Measurements from ENCODE around the gene IL6.
"Not testable (repeated sequence)": the region's sequence is repeated elsewhere in the genome, so short reads cannot be mapped to it uniquely, and the experiment has no call there.

The IL6 gene

DNA sequence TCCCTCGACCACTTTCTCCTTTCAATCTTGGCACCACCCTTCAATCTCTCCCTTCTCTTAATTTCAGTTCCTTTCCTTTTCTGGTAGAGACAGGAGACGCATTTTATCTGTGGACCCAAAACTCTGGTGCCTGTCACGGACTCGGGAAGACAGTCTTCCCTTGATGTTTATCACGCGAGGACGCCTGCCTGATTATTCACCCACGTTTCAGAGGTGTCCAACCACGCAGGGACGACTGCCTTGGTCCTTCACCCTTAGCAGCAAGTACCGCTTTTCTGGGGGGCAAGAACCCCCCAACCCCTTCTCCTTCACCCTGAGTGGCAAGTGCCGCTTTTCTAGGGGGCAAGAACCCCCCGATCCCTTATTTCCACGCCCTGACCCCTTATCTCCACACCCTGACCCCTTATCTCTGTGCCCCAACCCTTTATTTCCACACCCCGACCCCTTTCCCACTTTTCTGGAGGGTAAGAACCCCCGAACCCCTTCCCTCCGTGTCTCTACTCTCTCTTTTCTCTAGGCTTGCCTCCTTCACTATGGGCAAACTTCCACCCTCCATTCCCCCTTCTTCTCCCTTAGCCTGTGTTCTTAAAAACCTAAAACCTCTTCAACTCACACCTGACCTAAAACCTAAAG lies 22.9 kb upstream of the IL6 start:
- not testable (repeated sequence) for DNase-seq (ENCODE audit: low read depth in 2 of 2)

GRCh38 chr7:22704722-22705121 lies 22.3 kb upstream of the IL6 start:
- DNase-seq (ENCODE audit: low read depth in 2 of 2), result not testable (repeated sequence)

GRCh38 chr7:22705874-22706273 lies 21.1 kb upstream of the IL6 start:
- DNase-seq (ENCODE audit: low read depth in 2 of 2), result not testable (repeated sequence)

DNA sequence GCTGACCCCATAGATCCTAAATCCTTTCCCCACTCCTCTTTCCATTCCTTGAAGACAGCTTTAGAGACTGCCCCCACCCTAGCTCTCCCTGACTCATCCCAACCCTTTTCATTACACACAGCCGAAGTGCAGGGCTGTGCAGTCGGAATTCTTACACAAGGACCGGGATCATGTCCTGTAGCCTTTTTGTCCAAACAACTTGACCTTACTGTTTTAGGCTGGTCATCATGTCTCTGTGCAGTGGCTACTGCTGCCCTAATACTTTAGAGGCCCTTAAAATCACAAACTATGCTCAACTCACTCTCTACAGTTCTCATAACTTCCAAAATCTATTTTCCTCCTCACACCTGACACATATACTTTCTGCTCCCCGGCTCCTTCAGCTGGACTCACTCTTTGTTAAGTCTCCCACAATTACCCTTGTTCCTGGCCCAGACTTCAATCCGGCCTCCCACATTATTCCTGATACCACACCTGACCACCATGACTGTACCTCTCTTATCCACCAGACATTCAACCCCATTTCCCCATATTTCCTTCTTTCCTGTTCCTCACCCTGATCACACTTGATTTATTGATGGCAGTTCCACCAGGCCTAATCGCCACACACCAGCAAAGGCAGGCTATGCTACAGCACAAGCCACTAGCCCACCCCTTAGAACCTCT lies 19.8 kb upstream of the IL6 start:
- not testable (repeated sequence) for DNase-seq (ENCODE audit: low read depth in 2 of 2)

DNA sequence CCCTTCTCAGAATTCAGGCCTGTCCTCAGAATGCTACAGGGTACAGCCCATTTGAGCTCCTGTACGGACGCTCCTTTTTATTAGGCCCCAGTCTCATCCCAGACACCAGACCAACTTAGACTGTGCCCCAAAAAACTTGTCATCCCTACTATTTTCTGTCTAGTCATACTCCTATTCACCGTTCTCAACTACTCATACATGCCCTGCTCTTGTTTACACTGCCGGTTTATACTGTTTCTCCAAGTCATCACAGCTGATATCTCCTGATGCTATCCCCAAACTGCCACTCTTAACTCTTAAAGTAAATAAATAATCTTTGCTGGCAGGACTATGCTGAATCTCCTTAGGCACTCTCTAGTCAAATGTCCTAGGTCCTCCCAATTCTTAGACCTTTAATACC lies 18.8 kb upstream of the IL6 start:
- not testable (repeated sequence) for DNase-seq (ENCODE audit: low read depth in 2 of 2)

DNA sequence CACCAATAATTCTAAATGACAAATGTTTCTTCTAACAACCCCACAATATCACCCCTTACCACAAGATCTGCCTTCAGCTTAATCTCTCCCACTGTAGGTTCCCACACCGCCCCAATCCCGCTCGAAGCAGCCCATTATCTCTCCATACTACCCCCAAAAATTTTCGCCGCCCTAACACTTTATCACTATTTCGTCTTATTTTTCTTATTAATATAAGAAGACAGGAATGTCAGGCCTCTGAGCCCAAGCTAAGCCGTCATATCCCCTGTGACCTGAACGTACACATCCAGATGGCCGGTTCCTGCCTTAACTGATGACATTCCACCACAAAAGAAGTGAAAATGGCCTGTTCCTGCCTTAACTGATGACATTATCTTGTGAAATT lies 18.3 kb upstream of the IL6 start:
- not testable (repeated sequence) for DNase-seq (ENCODE audit: low read depth in 2 of 2)

DNA sequence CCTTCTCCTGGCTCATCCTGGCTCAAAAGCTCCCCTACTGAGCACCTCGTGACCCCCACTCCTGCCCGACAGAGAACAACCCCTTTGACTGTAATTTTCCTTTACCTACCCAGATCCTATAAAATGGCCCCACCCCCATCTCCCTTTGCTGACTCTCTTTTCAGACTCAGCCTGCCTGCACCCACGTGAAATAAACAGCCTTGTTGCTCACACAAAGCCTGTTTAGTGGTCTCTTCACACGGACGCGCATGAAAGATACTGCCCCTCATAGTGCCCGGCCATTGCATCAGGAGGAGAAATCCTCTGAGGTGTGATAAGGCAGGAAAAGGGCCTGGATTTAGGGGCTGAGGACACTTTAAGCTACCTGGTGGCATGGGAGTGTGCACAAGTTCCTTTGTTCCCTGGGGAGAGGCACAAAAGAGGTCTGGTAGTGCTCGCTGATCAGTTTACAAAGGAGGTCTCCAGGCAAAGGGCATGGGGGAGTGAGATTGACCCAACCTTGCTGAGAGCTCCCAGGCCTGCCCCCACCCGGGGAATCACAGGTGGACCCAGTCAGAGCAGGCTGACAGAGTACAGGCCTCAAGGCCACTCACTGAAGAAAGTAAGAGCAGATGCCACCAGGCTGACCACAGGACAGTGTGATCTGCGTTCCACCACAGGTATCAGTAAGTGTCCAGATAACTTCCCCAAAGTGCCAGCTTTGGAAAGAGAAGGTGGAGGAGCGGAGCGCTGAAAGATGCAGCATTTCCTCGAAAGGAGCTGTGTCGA lies 17.8 kb upstream of the IL6 start:
- DNase-seq (ENCODE audit: low read depth in 2 of 2), result not testable (repeated sequence)

DNA sequence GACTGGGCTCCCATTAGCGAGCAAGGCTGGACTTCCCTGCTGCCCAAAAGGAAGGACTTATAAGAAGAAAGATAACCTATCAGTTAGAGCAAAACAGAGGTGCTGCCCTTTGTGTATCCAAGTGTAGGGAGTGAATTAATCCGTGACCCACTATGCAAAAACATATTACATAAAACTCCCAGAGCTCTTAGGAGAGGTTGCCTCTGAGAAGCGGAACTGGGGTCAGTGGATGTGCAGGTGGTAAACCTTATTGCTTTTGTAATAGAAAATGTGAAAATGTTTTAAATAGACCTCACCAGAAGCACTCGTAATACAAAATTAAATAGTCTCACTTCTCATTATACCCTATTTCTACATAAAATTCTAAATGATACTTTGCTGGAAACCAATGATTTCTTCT lies 17.1 kb upstream of the IL6 start:
- no peak for DNase-seq (ENCODE audit: low read depth in 2 of 2)

DNA sequence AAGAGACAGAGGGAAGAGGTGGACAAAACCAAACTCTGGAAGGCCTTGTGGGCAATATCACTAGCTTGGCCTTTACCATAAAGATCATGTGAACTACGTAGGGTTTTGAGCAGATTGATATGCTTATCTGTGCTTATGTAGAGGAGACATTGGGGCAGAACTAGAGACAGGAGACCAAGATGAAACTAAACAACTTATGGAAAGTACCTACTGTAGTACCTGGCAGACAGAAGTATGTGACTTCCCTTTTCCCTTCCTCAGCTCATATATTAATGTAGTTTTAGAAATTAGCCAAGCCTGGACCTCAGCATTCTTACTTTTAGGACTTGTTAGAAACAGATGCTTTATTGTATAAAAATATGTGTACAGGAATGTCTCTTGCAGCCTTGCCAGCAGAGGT lies 14.0 kb upstream of the IL6 start:
- no peak for DNase-seq (ENCODE audit: low read depth in 2 of 2)

DNA sequence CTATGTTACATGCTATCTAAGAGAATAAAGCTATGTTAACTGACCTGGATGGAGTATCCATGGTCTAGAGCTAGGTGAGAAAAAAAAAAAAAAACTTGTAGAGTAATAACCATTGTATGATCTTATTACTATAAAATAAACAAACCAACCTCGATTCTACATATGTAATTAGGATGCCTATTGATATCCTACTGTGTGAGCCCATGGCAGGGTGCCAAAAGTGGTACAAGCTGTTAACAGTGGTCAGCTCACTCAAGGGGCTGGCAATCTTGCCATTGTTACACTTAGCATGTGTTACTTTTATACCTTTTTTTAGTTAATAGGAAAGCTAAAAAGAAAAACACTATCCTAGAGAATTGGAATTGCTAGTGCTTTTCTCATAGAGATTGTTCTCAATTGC lies 13.5 kb upstream of the IL6 start:
- no peak for DNase-seq (ENCODE audit: low read depth in 2 of 2)

DNA sequence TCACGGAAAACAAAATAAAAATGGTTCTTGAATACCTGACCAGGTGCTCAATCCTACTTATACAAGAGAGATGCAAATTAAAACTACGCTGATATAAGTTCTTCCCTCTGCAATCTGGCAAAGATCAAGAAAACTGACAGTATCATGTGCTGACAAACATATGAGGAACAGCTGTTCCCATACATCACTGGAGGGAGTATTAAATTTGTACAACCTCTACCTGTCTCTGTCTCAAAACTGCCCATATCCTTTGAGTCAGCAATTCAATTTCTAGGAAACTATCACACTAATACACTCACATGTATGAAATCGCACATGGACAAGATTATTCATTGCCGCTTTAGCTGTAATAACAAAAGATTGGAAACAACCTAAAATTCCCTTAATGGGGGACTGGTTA lies 11.0 kb upstream of the IL6 start:
- no peak for DNase-seq (ENCODE audit: low read depth in 2 of 2)

DNA sequence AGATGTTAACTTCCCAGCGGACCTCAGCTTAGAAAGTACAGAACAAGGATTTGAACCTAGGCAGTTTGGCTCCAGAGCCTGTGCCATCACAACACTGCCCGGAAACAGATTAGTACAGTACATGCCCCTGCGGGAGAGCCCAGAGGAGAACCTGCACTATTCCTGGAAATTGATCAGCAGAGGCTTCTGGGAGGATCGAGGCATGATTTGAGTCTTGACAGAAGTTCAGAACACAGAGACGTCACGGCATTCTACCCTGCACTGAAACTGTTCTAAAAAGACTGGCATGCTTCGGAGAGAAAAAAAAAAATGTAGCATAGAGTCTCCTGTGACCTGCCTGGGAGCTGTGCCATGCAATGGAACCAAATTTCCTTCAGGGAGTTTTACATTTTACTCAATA lies 9.2 kb upstream of the IL6 start:
- DNase-seq (ENCODE audit: low read depth in 2 of 2), result no peak

GRCh38 chr7:22718200-22718711 lies 8.7 kb upstream of the IL6 start:
- DNase-seq (ENCODE audit: low read depth in 2 of 2), result no peak

GRCh38 chr7:22718911-22719420 lies 8.0 kb upstream of the IL6 start:
- no peak for DNase-seq (ENCODE audit: low read depth in 2 of 2)

- no peak for DNase-seq (ENCODE audit: low read depth in 2 of 2)
Measured at GRCh38 chr7:22720791-22721786, 5.9 kb upstream of the IL6 start.

GRCh38 chr7:22722536-22723180 lies 4.3 kb upstream of the IL6 start:
- DNase-seq (ENCODE audit: low read depth in 2 of 2), result no peak

DNA sequence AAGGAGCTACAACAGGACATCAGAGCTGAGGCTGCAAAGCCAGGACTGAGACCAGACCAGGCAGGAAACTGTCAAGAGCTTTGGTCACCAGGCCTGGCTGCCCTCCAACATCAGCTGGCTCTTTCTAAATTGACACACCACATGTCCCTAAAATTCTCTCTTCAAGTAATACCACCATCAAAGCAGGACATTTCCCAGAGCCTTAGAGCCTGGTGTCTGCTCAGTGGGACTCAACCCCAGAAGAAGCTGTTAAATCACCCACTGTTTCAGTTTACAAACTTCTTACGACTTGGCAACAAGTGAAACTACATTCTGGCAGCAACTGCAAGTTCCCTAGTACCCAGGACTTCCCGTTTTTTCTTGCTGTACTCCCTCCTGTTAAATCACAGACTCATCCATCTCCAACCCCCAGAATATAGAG lies 3.8 kb upstream of the IL6 start:
- DNase-seq (ENCODE audit: low read depth in 2 of 2), result no peak

- no peak for DNase-seq (ENCODE audit: low read depth in 2 of 2)
Measured at GRCh38 chr7:22723637-22724036, 3.4 kb upstream of the IL6 start.

- no peak for DNase-seq (ENCODE audit: low read depth in 2 of 2)
Measured at GRCh38 chr7:22724861-22725260, 2.1 kb upstream of the IL6 start.

DNA sequence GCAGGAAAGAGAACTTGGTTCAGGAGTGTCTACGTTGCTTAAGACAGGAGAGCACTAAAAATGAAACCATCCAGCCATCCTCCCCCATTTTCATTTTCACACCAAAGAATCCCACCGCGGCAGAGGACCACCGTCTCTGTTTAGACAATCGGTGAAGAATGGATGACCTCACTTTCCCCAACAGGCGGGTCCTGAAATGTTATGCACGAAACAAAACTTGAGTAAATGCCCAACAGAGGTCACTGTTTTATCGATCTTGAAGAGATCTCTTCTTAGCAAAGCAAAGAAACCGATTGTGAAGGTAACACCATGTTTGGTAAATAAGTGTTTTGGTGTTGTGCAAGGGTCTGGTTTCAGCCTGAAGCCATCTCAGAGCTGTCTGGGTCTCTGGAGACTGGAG lies 1.4 kb upstream of the IL6 start:
- DNase-seq (ENCODE audit: low read depth in 2 of 2), result no peak
